ENCODE data around the gene MYADML2.

- TF ChIP-seq CTCF (IDR thresholded peaks at IDR 0.05; ENCODE audit: insufficient read depth, low read length, poor library complexity, severe bottlenecking) (no peak), EZH2phosphoT487 (conservative IDR thresholded peaks at IDR 0.05; ENCODE audit: low read length) (no peak)
Observed at GRCh38 chr17:81902653-81903414, 44.2 kb downstream of the MYADML2 start.

All from SU-DHL-6 (cell line).